A673 (cell line): ENCODE data around the gene BLZF1. TPM values are rescaled to one million over a fixed set of nuclear protein-coding genes. Genes with fewer than 3 reads are reported as not detected.

Experiments
- BruUV-seq: library from RNA; stranded (reverse); fragments of 400-500 nt; replicated peaks from 2 replicates; lab custom pipeline; 2021; lab: Mats Ljungman, UMichigan
- CTCF ChIA-PET: fragments of 300-600 bp; sonication (Branson Sonifier 250); formaldehyde crosslinking; loops from one replicate; lab custom pipeline; 2022; ENCODE audit warnings: antibody characterized with exemption; lab: Charles Lee
- POLR2A ChIA-PET: fragments of 300-600 bp; sonication (Branson Sonifier 250); formaldehyde crosslinking; loops from one replicate; lab custom pipeline; 2022; ENCODE audit warnings: antibody characterized with exemption; ENCODE audit not compliant: low non-redundant PET; lab: Charles Lee
- DNase-seq: peaks from one replicate; pipeline ENCODE4 v3.0.0-alpha.2; 2015; ENCODE audit warnings: low spot score
- H3K27ac ChIP-seq: fragments of 200-600 bp; sonication (generic); 2 replicates; pipeline ENCODE4 v1.5.1; 2016; ENCODE audit warnings: mixed run types, low read depth, mild to moderate bottlenecking, mixed read lengths, antibody characterized with exemption, low read length; ENCODE audit not compliant: poor library complexity, severe bottlenecking
- H3K27me3 ChIP-seq: fragments of 200-600 bp; sonication (generic); replicated peaks from 2 replicates; pipeline ENCODE4 v1.6.1; 2017; ENCODE audit warnings: mixed run types, low read depth, mild to moderate bottlenecking, mixed read lengths, antibody characterized with exemption, low read length; ENCODE audit not compliant: insufficient read depth, poor library complexity
- H3K36me3 ChIP-seq: fragments of 200-600 bp; sonication (generic); 2 replicates; pipeline ENCODE4 v1.6.1; 2016; ENCODE audit warnings: mixed run types, mild to moderate bottlenecking, mixed read lengths, antibody characterized with exemption, low read length; ENCODE audit not compliant: insufficient read depth, poor library complexity, severe bottlenecking
- H3K4me1 ChIP-seq: fragments of 200-600 bp; sonication (generic); 2 replicates; pipeline ENCODE4 v1.6.1; 2017; ENCODE audit warnings: mixed run types, mild to moderate bottlenecking, mixed read lengths, antibody characterized with exemption, low read length; ENCODE audit not compliant: insufficient read depth, poor library complexity, severe bottlenecking
- H3K4me3 ChIP-seq: fragments of 200-600 bp; sonication (generic); 2 replicates; pipeline ENCODE4 v1.5.1; 2016; ENCODE audit warnings: low read depth, mixed run types, mild to moderate bottlenecking, mixed read lengths, low read length; ENCODE audit not compliant: poor library complexity, severe bottlenecking
- H3K9me3 ChIP-seq: fragments of 200-600 bp; sonication (generic); 2 replicates; pipeline ENCODE4 v1.6.1; 2016; ENCODE audit warnings: mixed run types, low read depth, mild to moderate bottlenecking, mixed read lengths, antibody characterized with exemption, low read length; ENCODE audit not compliant: poor library complexity, severe bottlenecking
- CTCF ChIP-seq: fragments of 300-800, 200-600 bp; sonication (generic); conservative IDR thresholded peaks from 2 replicates; pipeline ENCODE4 v1.5.1; 2017; ENCODE audit warnings: low read depth, mild to moderate bottlenecking, antibody characterized with exemption, low read length, moderate library complexity, mixed read lengths
- EZH2 ChIP-seq: fragments of 200-600 bp; sonication (generic); IDR thresholded peaks from 2 replicates; pipeline ENCODE4 v1.6.1; 2017; ENCODE audit warnings: borderline replicate concordance, low read depth, mild to moderate bottlenecking, mixed read lengths, antibody characterized with exemption, low read length; ENCODE audit not compliant: poor library complexity, severe bottlenecking
- intact Hi-C: fragments of 100-400 bp; cut with micrococcal nuclease; formaldehyde crosslinking; loops from one replicate; pipeline ENCODE4 v1.10.0; 2022; ENCODE audit not compliant: unreplicated experiment
- total RNA-seq: library from RNA; stranded (reverse); gene quantifications from 2 replicates; pipeline ENCODE4 v1.2.3, GENCODE V29; 2021

The BLZF1 gene
- total RNA-seq, 1 experiment from 2014 or later = 22.5 TPM

- Histone ChIP-seq H3K4me1 (no peaks in the 10 kb centered on the region), H3K27me3 (no peaks in the 10 kb centered on the region), H3K27ac (no peak overlapping the region), H3K4me3 (no peak overlapping the region), H3K36me3 (no peaks in the 10 kb centered on the region), H3K9me3 (no peaks in the 10 kb centered on the region)
- TF ChIP-seq CTCF (no peak), EZH2 (no peak)
- POLR2A ChIA-PET = no interaction called here
- intact Hi-C loops = no loop called here
- no peak for DNase-seq
- no TSS peak for BruUV-seq
- CTCF ChIA-PET = no interaction called here
These were observed 47.0 kb downstream of the BLZF1 start for GRCh38 chr1:169414952-169415351.

DNA sequence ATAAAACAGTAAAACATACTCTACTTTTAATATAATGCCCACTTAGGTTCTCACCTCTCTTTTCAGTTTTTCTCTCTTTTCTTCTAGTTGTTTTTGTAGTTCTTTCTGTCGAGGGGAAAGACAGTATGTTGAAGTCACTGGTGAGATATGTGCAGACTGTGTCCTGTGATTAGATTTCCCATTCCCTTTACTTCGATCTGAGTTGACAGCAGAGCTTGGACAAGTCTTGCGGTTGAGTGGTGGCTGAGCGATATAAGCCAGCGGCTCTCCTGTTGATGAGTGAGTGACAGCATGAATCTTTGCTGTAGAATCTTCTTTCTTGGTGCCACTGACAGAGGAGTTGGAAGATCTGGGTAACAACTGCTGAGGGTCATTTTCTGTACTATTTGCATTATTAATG, 53.3 kb downstream of the BLZF1 start:
- H3K4me3 ChIP-seq = no peak overlapping the region
- POLR2A ChIA-PET = no interaction called here
- intact Hi-C loops = no loop called here
- BruUV-seq = no TSS peak
- H3K9me3 ChIP-seq = no peaks in the 10 kb centered on the region
- H3K36me3 ChIP-seq = no peaks in the 10 kb centered on the region
- CTCF ChIA-PET = no interaction called here
- no peaks in the 10 kb centered on the region for H3K4me1 ChIP-seq
- no peak for DNase-seq
- TF ChIP-seq CTCF (no peak), EZH2 (no peak)
- no peaks in the 10 kb centered on the region for H3K27me3 ChIP-seq
- H3K27ac ChIP-seq = no peak overlapping the region

DNA sequence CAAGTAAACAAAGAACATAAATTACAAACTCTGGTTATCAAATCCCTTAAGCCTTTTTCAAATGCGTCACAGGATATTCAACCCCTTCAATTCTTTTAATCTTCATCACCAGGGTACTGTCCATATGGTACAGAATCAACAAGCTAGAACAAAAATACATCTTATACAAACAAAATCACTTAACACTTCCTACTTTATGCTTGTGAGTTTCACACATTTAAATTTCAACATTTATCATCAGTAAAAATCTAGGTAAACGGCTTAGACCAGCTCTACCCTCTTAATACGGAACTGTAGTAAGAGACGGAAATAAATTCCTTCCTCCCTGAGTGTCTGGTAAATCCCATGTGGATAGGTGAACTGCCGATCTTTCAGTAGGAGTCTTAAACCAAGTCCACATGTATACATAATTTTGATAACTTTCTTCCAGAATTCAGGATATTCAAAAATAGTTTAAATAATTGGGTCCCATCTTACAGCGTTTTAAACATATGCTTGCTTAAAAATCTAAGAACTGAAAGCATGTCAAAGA, 58.2 kb downstream of the BLZF1 start:
- H3K27me3 ChIP-seq = no peaks in the 10 kb centered on the region
- CTCF ChIA-PET = no interaction called here
- intact Hi-C loops = loop anchor here (2.0 kb wide), 1 partner anchor 59 kb away; the partner anchor contains the start of gene SLC19A2
- no TSS peak for BruUV-seq
- peak; percentile 22 for DNase-seq
- POLR2A ChIA-PET = no interaction called here
- no peaks in the 10 kb centered on the region for H3K36me3 ChIP-seq
- H3K27ac ChIP-seq = no peak overlapping the region
- no peaks in the 10 kb centered on the region for H3K4me1 ChIP-seq
- TF ChIP-seq EZH2 (no peak), CTCF (no peak)
- peak overlapping the region; percentile 52 for H3K4me3 ChIP-seq
- no peaks in the 10 kb centered on the region for H3K9me3 ChIP-seq
